Astrocyte of the hippocampus (primary cell): ENCODE measurements around the gene ZNF148.
"Not testable (repeated sequence)": the region's sequence is repeated elsewhere in the genome, so short reads cannot be mapped to it uniquely, and the experiment has no call there.

Experiments used
- DNase-seq: peaks from one replicate; pipeline ENCODE4 v3.0.0; 2011; ENCODE audit warnings: low read depth, low spot score

Gene ZNF148

GRCh38 chr3:125374996-125375941 is at the start of gene ZNF148:
ZNF148 (minus strand) TSS chr3:125375325; CDS start chr3:125313640, 61,685 bp downstream.
- peak; percentile 96 for DNase-seq

GRCh38 chr3:125418306-125418705 is 43.2 kb upstream of the ZNF148 start:
- DNase-seq, result no peak

- DNase-seq, result no peak
These were observed 41.1 kb upstream of the ZNF148 start for GRCh38 chr3:125416235-125416634.

- DNase-seq, result no peak
These were observed 39.5 kb upstream of the ZNF148 start for GRCh38 chr3:125414669-125415068.

GRCh38 chr3:125410922-125411321 is 35.8 kb upstream of the ZNF148 start:
- no peak for DNase-seq

GRCh38 chr3:125406070-125406469 is 30.9 kb upstream of the ZNF148 start:
- no peak for DNase-seq

- DNase-seq, result not testable (repeated sequence)
These were observed 30.4 kb upstream of the ZNF148 start for GRCh38 chr3:125405515-125405914.

GRCh38 chr3:125403789-125404188 is 28.7 kb upstream of the ZNF148 start:
- peak; percentile 49 for DNase-seq

- DNase-seq, result no peak
These were observed 27.5 kb upstream of the ZNF148 start for GRCh38 chr3:125402639-125403038.

- DNase-seq, result peak; percentile 70
These were observed 26.3 kb upstream of the ZNF148 start for GRCh38 chr3:125401402-125401801.

- DNase-seq, result no peak
These were observed 23.8 kb upstream of the ZNF148 start for GRCh38 chr3:125398952-125399351.

GRCh38 chr3:125395091-125395490 is 20.0 kb upstream of the ZNF148 start:
- DNase-seq, result no peak

GRCh38 chr3:125394406-125394805 is 19.3 kb upstream of the ZNF148 start:
- no peak for DNase-seq

GRCh38 chr3:125389282-125389681 is 14.2 kb upstream of the ZNF148 start:
- no peak for DNase-seq

- DNase-seq, result not testable (repeated sequence)
These were observed 13.2 kb upstream of the ZNF148 start for GRCh38 chr3:125388369-125388768.

GRCh38 chr3:125386811-125387210 is 11.7 kb upstream of the ZNF148 start:
- DNase-seq, result peak; percentile 46

- no peak for DNase-seq
These were observed 8.6 kb upstream of the ZNF148 start for GRCh38 chr3:125383744-125384143.

- no peak for DNase-seq
These were observed 7.2 kb upstream of the ZNF148 start for GRCh38 chr3:125382298-125382697.

GRCh38 chr3:125381743-125382142 is 6.6 kb upstream of the ZNF148 start:
- DNase-seq, result peak; percentile 34

GRCh38 chr3:125381314-125381713 is 6.2 kb upstream of the ZNF148 start:
- no peak for DNase-seq

GRCh38 chr3:125379483-125379882 is 4.4 kb upstream of the ZNF148 start:
- no peak for DNase-seq

GRCh38 chr3:125378762-125379161 is 3.6 kb upstream of the ZNF148 start:
- no peak for DNase-seq

GRCh38 chr3:125375950-125376679 is 990 bp upstream of the ZNF148 start:
- DNase-seq, result no peak
